Measurements from ENCODE around the gene ACVR1. TPM values are rescaled to one million over a fixed set of nuclear protein-coding genes. Genes with fewer than 3 reads are reported as not detected.
"Not testable (repeated sequence)": the region's sequence is repeated elsewhere in the genome, so short reads cannot be mapped to it uniquely, and the experiment has no call there.

The ACVR1 gene
- total RNA-seq, 1 donor from 2014 or later = 35.0 TPM

DNA sequence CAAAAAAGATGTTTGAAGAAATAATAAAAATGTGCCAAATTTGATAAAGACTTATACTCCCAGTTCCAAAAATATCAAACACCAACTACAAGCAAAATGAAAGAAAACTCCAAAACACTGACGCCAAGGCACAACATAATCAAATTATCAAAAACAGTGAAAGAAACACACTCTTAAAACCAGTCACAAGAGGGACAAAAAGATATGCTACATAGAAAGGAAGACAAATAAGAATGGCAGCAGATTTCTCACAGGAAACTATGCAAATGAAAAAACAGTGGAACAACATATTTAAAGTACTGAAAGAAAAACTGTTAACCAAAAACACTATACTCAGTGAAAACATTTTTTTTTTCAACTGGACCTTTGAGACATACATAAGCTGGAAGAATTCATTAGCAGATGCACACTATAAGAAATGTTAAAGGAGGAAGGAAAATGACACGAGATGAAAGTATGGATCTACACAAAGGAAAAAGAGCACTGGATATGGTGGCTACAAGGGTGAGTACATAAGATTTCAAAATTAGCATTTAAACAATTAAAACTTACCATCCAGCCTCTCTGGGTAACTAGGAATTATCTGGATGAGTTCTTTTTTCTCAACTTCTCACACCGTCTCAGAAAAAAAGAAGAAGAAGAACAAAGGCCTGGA lies 153.4 kb downstream of the ACVR1 start:
- Histone ChIP-seq H3K9me3 (peaks cover 27% of the 10 kb centered on the region), H3K27me3 (ENCODE audit: low read depth) (no peaks in the 10 kb centered on the region), H3K27ac (no peak overlapping the region), H3K4me1 (no peaks in the 10 kb centered on the region), H3K4me3 (no peak overlapping the region), H3K36me3 (no peaks in the 10 kb centered on the region)
- no peak for ATAC-seq
- intact Hi-C loops (cut with DNase I) = no loop called here
- TF ChIP-seq, protein P1, sequence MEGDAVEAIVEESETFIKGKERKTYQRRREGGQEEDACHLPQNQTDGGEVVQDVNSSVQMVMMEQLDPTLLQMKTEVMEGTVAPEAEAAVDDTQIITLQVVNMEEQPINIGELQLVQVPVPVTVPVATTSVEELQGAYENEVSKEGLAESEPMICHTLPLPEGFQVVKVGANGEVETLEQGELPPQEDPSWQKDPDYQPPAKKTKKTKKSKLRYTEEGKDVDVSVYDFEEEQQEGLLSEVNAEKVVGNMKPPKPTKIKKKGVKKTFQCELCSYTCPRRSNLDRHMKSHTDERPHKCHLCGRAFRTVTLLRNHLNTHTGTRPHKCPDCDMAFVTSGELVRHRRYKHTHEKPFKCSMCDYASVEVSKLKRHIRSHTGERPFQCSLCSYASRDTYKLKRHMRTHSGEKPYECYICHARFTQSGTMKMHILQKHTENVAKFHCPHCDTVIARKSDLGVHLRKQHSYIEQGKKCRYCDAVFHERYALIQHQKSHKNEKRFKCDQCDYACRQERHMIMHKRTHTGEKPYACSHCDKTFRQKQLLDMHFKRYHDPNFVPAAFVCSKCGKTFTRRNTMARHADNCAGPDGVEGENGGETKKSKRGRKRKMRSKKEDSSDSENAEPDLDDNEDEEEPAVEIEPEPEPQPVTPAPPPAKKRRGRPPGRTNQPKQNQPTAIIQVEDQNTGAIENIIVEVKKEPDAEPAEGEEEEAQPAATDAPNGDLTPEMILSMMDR (IDR thresholded peaks at IDR 0.05) = no peak
- no peak for DNase-seq

DNA sequence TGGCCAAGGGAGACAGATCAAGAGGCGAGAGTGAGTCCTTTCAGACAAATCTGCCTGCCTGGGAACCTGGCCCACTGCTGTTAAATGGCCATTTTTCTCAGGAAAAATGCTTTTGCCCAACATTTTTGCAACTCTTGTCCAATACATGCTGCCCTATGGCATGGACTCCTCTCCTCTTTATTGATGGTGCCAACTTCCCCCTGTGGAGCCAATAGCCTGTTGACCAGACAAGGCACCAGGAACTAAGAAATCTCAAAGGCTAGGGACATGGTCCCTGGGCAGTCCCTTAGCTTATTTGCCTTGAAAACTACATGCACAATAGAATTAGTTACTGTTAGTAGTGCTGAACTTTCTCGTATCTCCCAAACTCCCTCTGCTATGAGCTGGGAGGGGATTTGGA lies 155.6 kb downstream of the ACVR1 start:
- Histone ChIP-seq H3K9me3 (peaks cover 27% of the 10 kb centered on the region), H3K36me3 (no peaks in the 10 kb centered on the region), H3K4me1 (no peaks in the 10 kb centered on the region), H3K4me3 (no peak overlapping the region), H3K27me3 (ENCODE audit: low read depth) (no peaks in the 10 kb centered on the region), H3K27ac (no peak overlapping the region)
- intact Hi-C loops (cut with DNase I) = no loop called here
- TF ChIP-seq, protein P1 (IDR thresholded peaks at IDR 0.05) = no peak
- ATAC-seq (no peak), DNase-seq (no peak)

DNA sequence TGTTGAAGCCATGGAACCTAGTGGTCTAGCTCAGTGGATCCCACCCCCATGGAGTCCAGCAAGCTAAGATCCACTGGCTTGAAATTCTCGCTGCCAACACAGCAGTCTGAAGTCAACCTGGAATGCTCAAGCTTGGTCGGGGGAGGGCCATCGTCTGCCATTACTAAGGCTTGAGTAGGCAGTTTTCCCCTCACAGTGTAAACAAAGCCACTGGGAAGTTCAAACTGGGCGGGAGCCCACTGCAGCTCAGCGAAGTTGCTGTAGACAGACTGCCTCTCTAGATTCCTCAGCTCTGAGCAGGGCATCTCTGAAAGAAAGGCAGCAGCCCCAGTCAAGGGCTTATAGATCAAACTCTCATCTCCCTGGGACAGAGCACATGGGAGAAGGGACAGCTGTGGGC lies 171.5 kb downstream of the ACVR1 start:
- not testable (repeated sequence) for H3K4me1 ChIP-seq, ATAC-seq, H3K4me3 ChIP-seq

DNA sequence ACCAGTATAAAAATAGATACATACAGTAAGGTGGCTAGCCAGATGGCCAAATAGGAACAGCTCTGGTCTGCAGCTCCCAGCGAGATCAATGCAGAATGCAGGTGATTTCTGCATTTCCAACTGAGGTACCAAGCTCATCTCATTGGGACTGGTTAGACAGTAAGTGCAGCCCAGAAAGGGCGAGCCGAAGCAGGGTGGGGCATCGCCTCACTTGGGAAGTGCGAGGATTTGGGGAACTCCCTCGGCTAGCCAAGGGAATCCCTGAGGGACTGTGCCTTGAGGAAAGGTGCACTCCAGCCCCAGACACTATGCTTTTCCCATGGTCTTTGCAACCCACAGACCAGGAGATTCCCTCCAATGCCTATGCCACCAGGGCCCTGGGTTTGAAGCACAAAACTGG lies 172.0 kb downstream of the ACVR1 start:
- H3K9me3 ChIP-seq; H3K4me3 ChIP-seq; intact Hi-C loops (cut with DNase I); H3K27me3 ChIP-seq (ENCODE audit: low read depth); DNase-seq; H3K4me1 ChIP-seq; ATAC-seq; H3K27ac ChIP-seq; H3K36me3 ChIP-seq: not testable (repeated sequence)

More for the DNA sequence above, 171.5 kb downstream of the ACVR1 start:
- H3K27me3 ChIP-seq (ENCODE audit: low read depth); H3K36me3 ChIP-seq; H3K9me3 ChIP-seq; intact Hi-C loops (cut with DNase I); DNase-seq; H3K27ac ChIP-seq: not testable (repeated sequence)

DNA sequence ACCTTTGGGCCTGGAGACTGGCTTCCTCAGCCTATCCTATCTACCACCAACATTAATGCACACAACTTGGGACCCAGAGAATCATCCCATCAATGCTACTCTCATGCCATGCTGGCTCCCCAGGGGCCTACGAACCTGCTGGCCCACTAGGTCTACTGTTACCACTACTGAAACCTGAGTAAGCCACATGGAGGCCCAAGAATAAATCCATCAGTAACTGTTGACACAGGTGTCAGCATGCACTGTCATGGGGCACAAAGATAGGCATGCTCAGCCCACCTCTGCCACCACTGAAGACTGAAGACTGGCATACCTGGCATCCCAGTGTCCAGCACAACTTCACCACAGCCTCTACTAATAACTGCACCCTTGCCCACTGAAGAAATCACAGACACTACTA lies 176.3 kb downstream of the ACVR1 start:
- ATAC-seq (no peak), DNase-seq (no peak)
- no peaks in the 10 kb centered on the region for H3K36me3 ChIP-seq
- no peak overlapping the region for H3K27ac ChIP-seq
- intact Hi-C loops (cut with DNase I) = no loop called here
- H3K4me1 ChIP-seq = no peaks in the 10 kb centered on the region
- TF ChIP-seq, protein P1 (IDR thresholded peaks at IDR 0.05) = no peak
- no peak overlapping the region for H3K4me3 ChIP-seq
- peaks cover 5% of the 10 kb centered on the region for H3K9me3 ChIP-seq
- no peaks in the 10 kb centered on the region for H3K27me3 ChIP-seq (ENCODE audit: low read depth)

DNA sequence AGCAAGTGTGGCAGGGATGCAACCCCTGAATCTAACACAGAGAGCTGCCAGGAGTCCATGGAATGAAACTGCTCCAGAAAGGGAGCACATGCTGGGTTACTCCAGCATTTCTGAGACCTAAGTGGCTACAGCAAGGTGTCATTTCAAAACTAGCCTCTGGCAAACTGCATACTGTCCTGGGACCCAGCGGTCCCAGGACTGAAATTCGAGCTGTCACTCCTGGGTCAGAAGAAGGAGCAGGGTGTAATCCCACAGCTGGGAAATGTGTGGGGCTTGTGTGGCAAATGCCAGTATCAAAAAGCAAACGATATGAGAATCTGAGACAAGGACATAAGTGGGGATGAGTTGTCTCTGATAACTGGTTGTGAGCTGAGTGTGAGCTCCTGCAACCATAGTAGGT lies 177.1 kb downstream of the ACVR1 start:
- Histone ChIP-seq H3K27ac (no peak overlapping the region), H3K9me3 (peaks cover 5% of the 10 kb centered on the region), H3K4me1 (no peaks in the 10 kb centered on the region), H3K27me3 (ENCODE audit: low read depth) (no peaks in the 10 kb centered on the region), H3K36me3 (no peaks in the 10 kb centered on the region), H3K4me3 (no peak overlapping the region)
- TF ChIP-seq, protein P1 (IDR thresholded peaks at IDR 0.05) = no peak
- ATAC-seq (no peak), DNase-seq (no peak)
- intact Hi-C loops (cut with DNase I) = no loop called here

Measured in lower lobe of right lung (tissue), 2 donors.